Measurements from ENCODE around the gene RGP1.

DNA sequence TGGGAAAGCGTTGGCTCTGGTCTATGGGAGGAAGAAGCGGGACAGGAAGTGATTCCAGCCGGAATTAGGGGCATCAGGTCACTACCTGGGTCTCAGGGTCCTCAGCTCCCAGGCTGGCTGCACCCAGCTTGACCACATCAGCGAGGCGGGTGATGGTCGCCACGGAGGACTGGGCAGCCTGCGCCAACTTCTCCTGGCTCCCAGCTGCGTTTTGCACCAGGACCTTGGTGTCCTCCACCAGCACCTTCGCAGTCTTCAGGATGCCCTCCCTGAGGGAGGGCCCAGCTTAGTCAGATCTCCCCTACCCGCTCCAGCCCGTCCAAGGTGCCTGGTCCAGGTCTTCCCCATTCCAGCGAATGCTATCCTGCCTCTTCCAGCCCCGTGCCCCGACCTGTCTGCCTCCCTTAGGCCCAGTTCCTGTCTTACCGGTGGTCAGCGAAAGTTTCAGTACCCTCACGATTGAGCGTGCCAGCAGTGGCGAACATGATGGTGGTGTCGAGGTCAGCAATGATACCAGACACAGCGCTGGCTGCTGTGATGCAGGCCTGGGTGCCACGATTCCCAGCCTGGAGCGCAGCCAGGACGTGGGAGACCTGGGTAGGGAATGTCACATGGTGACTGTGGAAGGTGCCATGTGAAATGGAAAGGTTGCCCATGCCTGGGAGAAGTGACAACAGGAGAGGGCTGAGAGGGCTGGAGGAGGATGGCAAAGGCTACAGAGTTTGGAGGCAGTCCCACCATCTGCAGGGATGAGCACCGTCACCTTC lies 45.0 kb upstream of the RGP1 start:
- TF ChIP-seq, protein P1, sequence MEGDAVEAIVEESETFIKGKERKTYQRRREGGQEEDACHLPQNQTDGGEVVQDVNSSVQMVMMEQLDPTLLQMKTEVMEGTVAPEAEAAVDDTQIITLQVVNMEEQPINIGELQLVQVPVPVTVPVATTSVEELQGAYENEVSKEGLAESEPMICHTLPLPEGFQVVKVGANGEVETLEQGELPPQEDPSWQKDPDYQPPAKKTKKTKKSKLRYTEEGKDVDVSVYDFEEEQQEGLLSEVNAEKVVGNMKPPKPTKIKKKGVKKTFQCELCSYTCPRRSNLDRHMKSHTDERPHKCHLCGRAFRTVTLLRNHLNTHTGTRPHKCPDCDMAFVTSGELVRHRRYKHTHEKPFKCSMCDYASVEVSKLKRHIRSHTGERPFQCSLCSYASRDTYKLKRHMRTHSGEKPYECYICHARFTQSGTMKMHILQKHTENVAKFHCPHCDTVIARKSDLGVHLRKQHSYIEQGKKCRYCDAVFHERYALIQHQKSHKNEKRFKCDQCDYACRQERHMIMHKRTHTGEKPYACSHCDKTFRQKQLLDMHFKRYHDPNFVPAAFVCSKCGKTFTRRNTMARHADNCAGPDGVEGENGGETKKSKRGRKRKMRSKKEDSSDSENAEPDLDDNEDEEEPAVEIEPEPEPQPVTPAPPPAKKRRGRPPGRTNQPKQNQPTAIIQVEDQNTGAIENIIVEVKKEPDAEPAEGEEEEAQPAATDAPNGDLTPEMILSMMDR (IDR thresholded peaks at IDR 0.05) = no peak
- no peak for TF ChIP-seq POLR2A (IDR thresholded peaks at IDR 0.05)

Measured in vagina (tissue), 2 donors.